Tibial nerve (tissue), 3 donors: Measurements from ENCODE around the gene ADAMTS12.

Experiments used
- CTCF ChIP-seq, 5 experiments: fragments of 200-600 bp in 3 of 5; fragments of 450-650 bp in 2 of 5; sonication (generic) in 3 of 5; IDR thresholded peaks; one replicate each; pipeline ENCODE4 v1.5.1; 2016 to 2019; ENCODE audit warnings: antibody characterized with exemption in 5 of 5, mild to moderate bottlenecking in 3 of 5, moderate library complexity in 2 of 5
- POLR2A ChIP-seq, 2 donors: fragments of 450-650 bp; IDR thresholded peaks; one replicate each; pipeline ENCODE4 v1.6.1; 2017; ENCODE audit warnings: antibody characterized with exemption in 2 of 2, mild to moderate bottlenecking in 2 of 2, moderate library complexity in 2 of 2

- TF ChIP-seq POLR2A (IDR thresholded peaks at IDR 0.05) = no peak
- TF ChIP-seq CTCF (IDR thresholded peaks at IDR 0.05) = no peak
These were observed 360.8 kb downstream of the ADAMTS12 start for GRCh38 chr5:33531037-33531298.
